ENCODE results near the gene C2CD2L.
"Not testable (repeated sequence)": the region's sequence is repeated elsewhere in the genome, so short reads cannot be mapped to it uniquely, and the experiment has no call there.

Gene C2CD2L

DNA sequence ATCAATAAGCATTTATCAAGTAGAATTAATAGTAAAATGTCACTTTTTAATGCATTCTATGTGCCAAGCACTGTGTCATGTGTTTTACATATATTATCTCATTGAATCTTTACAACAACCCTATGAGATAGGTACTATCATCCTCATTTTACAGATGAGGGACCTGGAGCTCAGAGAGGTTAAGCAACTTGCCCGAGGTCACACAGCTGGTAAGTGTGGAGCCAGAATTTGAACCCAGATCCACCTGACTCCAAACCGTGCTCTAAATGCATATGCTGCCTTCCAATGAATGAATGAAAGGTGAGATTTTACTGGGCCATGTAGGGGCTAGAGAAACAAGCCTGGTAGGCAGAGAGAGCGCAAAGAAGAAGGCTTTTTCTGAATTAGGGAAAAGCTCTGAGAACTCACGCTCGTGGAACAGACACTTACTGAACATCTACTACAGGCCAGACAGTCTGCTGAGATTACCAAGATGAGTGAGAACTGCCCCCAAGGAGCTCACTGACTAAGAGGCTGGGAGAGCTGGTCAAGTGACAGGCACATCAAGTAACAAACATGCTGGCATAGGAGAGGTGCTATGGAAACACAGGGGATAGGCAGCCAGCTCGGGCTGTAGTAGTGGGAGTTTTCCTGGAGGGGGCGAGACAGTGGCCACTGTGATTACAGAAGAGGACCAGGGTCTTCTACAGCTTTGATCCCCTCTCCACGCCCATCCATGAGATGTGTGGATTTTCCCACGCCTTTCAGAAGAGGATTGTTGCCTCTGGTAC lies 46.1 kb downstream of the C2CD2L start:
- no peak for DNase-seq

DNA sequence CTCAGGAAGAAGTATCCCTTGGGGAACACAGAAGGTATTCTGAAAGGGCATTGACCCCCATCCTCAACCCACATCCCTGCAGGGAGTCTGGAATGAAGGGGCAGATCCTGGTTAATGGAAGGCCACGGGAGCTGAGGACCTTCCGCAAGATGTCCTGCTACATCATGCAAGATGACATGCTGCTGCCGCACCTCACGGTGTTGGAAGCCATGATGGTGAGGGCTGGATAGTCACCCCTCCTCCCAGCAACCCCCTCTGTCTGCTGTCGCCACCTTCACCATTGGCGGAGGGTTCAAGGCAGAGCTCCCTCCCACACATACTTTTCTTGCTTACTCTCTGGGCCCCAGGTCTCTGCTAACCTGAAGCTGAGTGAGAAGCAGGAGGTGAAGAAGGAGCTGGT lies 47.0 kb downstream of the C2CD2L start:
- no peak for DNase-seq

DNA sequence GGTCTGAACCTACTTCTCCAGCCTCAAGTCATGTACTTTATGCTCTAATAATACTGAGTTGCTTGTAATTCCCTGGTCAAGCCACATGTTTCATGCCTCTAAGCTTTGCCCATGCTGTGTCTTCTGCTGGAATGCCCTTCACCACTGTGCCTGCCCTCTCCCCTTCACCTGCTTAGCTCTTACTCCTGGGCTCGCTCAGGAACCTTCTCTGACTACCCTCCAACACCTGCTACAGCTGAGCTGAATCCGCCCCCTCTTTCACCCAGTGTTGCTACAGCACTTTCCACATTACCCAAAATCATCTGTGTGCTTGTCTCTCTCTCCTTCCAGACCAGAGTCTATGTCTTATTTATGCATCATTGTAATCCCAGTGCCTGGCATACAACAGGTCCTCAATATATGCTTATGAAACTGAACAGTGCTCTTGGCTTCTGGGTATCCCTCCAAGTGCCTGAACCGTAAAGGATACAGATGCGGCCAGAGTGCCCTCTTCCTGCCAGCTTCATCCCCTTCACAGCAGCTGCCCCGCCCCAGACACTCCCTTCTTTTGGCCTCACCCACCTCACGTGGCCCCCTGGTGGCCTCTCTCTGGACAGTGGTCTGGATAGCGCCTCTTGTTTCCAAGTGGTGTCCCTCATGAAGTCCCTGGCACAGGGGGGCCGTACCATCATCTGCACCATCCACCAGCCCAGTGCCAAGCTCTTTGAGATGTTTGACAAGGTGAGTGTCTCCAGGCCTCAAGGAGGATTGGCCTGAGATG lies 48.8 kb downstream of the C2CD2L start:
- DNase-seq: no peak

DNA sequence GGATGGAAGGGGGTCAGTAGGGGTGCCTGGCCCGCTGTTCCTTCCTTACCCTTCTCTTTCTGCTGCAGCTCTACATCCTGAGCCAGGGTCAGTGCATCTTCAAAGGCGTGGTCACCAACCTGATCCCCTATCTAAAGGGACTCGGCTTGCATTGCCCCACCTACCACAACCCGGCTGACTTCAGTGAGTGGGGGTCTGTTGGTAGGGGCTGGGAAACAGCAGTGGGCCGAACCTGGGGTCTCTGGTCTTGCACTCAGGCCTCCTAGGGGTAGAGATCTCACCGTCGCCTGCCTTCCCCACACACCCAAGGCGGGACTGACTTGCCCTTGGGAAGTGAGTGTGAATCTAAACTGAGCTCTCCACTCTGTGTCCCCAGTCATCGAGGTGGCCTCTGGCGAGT lies 49.4 kb downstream of the C2CD2L start:
- DNase-seq: no peak

DNA sequence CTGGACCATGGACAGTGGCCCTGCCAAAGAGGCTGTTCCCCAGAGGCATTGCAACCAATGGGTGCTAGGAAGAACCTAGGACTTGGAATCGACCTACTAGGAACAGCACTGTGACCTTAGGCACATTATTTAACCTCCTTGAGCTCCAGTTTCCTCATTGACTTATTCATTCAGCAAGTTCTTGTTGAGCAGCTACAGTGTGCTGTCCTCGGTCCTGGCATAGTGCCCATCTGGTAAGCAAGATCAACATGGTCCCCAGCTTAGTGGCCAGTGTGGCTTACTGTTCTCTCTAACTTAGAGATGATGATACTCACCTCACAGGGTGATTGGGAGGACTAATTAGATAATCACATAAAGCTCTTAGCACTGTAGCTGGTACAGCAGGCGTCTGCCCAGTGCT lies 49.9 kb downstream of the C2CD2L start:
- DNase-seq: no peak

DNA sequence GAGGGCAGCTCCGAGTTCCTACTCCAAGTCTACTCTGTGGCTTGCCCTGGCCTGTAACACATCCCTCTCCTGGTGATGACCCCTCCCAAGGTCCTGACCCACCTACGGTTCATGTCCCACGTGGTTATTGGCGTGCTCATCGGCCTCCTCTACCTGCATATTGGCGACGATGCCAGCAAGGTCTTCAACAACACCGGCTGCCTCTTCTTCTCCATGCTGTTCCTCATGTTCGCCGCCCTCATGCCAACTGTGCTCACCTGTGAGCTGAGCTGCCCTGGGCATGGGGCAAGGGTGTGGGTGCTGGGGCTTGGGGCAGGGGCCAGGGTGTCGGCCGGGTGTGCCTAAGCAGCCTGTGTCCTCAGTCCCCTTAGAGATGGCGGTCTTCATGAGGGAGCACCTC lies 51.3 kb downstream of the C2CD2L start:
- no peak for DNase-seq

DNA sequence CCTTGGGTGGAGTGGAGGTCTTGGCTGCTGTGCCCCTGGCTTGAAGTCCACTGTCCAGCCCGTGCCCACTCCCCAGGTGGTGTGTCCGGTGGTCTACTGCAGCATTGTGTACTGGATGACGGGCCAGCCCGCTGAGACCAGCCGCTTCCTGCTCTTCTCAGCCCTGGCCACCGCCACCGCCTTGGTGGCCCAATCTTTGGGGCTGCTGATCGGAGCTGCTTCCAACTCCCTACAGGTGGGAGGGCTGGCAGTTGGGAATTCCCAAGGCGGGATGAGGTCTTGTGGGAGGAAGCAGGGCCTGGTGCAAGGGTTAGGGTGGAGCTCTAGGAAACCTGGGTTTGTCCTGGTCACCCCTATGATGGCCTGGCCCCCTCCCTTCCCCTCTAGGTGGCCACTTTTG lies 53.0 kb downstream of the C2CD2L start:
- DNase-seq: no peak

DNA sequence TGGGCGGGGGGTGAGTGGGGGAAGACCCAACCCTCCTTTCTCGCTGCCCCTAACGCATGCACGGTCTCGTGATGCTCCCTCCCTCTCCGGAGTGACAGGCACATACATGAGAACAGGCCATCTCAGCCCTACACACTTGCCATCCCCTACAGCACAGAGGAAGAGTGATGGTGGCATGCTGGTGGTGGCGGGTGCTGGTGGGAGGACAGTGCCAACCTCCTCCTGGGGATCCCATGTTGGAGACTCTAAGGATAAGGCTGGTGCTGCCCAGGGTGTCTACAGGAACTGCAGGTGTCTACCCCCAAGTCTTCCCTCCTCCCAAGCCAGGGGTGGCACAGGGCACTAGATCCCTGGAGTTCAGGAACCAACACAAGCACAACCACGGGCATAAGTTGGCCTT lies 54.7 kb downstream of the C2CD2L start:
- no peak for DNase-seq

DNA sequence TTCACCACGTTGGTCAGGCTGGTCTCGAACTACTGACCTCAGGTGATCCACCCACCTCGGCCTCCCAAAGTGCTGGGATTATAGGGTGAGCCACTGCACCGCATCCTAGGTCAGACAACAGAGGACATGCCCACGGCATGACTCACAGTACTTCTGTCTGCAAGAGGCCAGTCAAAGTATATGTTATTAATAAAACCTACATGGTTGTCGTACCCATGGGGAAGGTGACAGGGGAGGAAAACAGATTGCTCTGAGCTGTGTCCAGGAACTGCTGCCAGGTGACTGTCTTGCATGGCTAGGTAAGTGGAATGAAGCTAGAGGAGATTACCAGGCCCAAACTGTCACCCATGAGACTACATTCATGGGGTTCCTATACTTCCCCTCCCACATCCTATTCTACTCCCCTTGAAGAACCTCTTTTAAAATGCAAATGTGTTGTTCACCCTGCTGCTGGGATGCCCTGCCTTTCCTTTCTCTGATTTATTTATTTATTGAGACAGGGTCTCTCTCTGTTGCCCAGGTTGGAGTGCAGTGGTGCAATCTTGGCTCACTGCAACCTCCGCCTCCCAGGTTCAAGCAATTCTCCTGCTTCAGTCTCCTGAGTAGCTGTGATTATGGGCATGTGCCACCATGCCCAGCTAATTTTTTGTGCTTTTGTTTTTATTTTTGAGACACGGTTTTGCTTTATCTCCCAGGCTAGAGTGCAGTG lies 59.4 kb downstream of the C2CD2L start:
- peak; percentile 46 for DNase-seq

DNA sequence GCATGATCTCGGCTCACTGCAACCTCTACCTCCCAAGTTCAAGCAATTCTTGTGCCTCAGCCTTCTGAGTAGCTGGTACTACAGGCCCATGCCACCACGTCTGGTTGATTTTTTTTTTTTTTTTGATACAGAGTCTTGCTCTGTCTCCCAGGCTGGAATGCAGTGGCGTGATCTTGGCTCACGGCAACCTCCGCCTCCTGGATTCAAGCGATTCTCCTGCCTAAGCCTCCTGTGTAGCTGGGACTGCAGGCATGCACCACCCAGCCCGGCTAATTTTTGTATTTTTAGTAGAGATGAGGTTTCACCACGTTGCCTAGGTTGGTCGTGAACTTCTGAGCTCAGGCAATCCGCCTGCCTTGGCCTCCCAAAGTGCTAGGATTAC lies 59.9 kb downstream of the C2CD2L start:
- DNase-seq: not testable (repeated sequence)

DNA sequence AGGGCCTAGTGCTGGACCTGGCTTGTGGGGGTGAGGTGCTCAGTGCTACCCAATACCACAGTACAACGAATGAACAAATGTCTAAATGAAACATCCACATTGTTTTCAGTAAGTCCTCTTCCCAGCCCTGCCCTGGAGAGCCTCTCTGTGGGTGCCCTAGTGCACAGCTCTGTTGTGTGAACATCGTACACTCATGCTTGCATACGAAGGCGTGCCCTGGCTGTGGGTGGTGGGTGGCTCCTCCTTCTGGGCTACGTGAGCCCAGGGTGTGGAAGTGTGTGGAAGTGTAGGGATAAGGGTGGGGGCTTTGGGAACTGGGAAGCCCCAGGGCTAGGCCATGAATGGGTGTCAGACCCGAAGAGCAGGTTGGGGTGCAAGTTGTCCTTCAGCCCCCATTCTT lies 60.8 kb downstream of the C2CD2L start:
- DNase-seq: peak; percentile 18
